ENCODE measurements around the gene PHOSPHO1. TPM values are rescaled to one million over a fixed set of nuclear protein-coding genes. Genes with fewer than 3 reads are reported as not detected.
A peak's percentile ranks its signal among the peaks of the same experiment; 100 is the strongest.

PHOSPHO1 gene
- total RNA-seq, 1 donor from 2014 or later, result 0.78 TPM

- intact Hi-C loops (cut with DNase I), result no loop called here
- DNase-seq (ENCODE audit: missing footprints) (peak; percentile 80), ATAC-seq (no peak)
Observed at GRCh38 chr17:49224198-49224996, 6.2 kb downstream of the PHOSPHO1 start.

GRCh38 chr17:49223517-49224197, 6.9 kb downstream of the PHOSPHO1 start:
- peak; percentile 24 for ATAC-seq
- intact Hi-C loops (cut with DNase I), result no loop called here
- DNase-seq (ENCODE audit: missing footprints), result peak; percentile 87

GRCh38 chr17:49223168-49223516, 7.4 kb downstream of the PHOSPHO1 start:
- no peak for DNase-seq (ENCODE audit: missing footprints)
- no peak for ATAC-seq

GRCh38 chr17:49219987-49220386, 10.6 kb downstream of the PHOSPHO1 start:
- intact Hi-C loops (cut with DNase I), result no loop called here
- DNase-seq (ENCODE audit: missing footprints) (no peak), ATAC-seq (no peak)

More at GRCh38 chr17:49223168-49223516, 7.4 kb downstream of the PHOSPHO1 start:
- intact Hi-C loops (cut with DNase I), result no loop called here

- peak; percentile 32 for ATAC-seq
- DNase-seq (ENCODE audit: missing footprints), result no peak
- intact Hi-C loops (cut with DNase I), result no loop called here
Observed at GRCh38 chr17:49218941-49219913, 11.4 kb downstream of the PHOSPHO1 start.

GRCh38 chr17:49217651-49218413, 12.8 kb downstream of the PHOSPHO1 start:
- ATAC-seq, result peak; percentile 66
- intact Hi-C loops (cut with DNase I), result loop anchor here (2.0 kb wide), 1 partner anchor 25 kb away; no protein-coding TSS in a partner anchor
- peak; percentile 87 for DNase-seq (ENCODE audit: missing footprints)

GRCh38 chr17:49216953-49217650, 13.5 kb downstream of the PHOSPHO1 start:
- intact Hi-C loops (cut with DNase I), result loop anchor here (2.0 kb wide), 1 partner anchor 24 kb away; no protein-coding TSS in a partner anchor
- DNase-seq (ENCODE audit: missing footprints) (peak; percentile 77), ATAC-seq (peak; percentile 79)

- intact Hi-C loops (cut with DNase I), result loop anchor here (2.0 kb wide), 1 partner anchor 24 kb away; no protein-coding TSS in a partner anchor
- no peak for DNase-seq (ENCODE audit: missing footprints)
- no peak for ATAC-seq
Observed at GRCh38 chr17:49216482-49216881, 14.1 kb downstream of the PHOSPHO1 start.

GRCh38 chr17:49214676-49215360, 15.8 kb downstream of the PHOSPHO1 start:
- no peak for ATAC-seq
- intact Hi-C loops (cut with DNase I), result no loop called here
- DNase-seq (ENCODE audit: missing footprints), result no peak

GRCh38 chr17:49213847-49214246, 16.7 kb downstream of the PHOSPHO1 start:
- intact Hi-C loops (cut with DNase I), result no loop called here
- ATAC-seq, result no peak
- DNase-seq (ENCODE audit: missing footprints), result no peak

- intact Hi-C loops (cut with DNase I), result no loop called here
- ATAC-seq, result no peak
Observed at GRCh38 chr17:49213399-49213798, 17.2 kb downstream of the PHOSPHO1 start.

GRCh38 chr17:49210158-49211029, 20.2 kb downstream of the PHOSPHO1 start, which contains the start of the genes ABI3 and GNGT2:
TSS of gene ABI3 (plus strand) at chr17:49210707. CDS start at chr17:49210725, 18 bp downstream.
TSS of gene GNGT2 (minus strand) at chr17:49210574. CDS start at chr17:49207422, 3,152 bp downstream.
- no peak for DNase-seq (ENCODE audit: missing footprints)
- intact Hi-C loops (cut with DNase I), result no loop called here
- peak; percentile 52 for ATAC-seq

More at GRCh38 chr17:49213399-49213798, 17.2 kb downstream of the PHOSPHO1 start:
- DNase-seq (ENCODE audit: missing footprints), result no peak

GRCh38 chr17:49209061-49209571, 21.5 kb downstream of the PHOSPHO1 start:
- intact Hi-C loops (cut with DNase I), result no loop called here
- DNase-seq (ENCODE audit: missing footprints), result no peak
- ATAC-seq, result no peak

GRCh38 chr17:49204516-49204915, 26.1 kb downstream of the PHOSPHO1 start:
- no peak for DNase-seq (ENCODE audit: missing footprints)
- intact Hi-C loops (cut with DNase I), result no loop called here
- no peak for ATAC-seq

GRCh38 chr17:49203796-49204195, 26.8 kb downstream of the PHOSPHO1 start:
- intact Hi-C loops (cut with DNase I), result no loop called here
- DNase-seq (ENCODE audit: missing footprints) (no peak), ATAC-seq (no peak)

- intact Hi-C loops (cut with DNase I), result no loop called here
- DNase-seq (ENCODE audit: missing footprints) (no peak), ATAC-seq (no peak)
Observed at GRCh38 chr17:49201481-49201927, 29.1 kb downstream of the PHOSPHO1 start.

All from Right ventricle myocardium inferior (tissue), 1 donor.